Smooth muscle cell (in vitro differentiated cells): ENCODE results near the gene NR3C2. TPM values are rescaled to one million over a fixed set of nuclear protein-coding genes. Genes with fewer than 3 reads are reported as not detected.

Experiments used
- DNase-seq: peaks from one replicate; lab custom pipeline; 2025; ENCODE audit not compliant: unreplicated experiment; lab: John Stamatoyannopoulos, UW
- H2AFZ ChIP-seq: fragments of 200-600 bp; sonication (generic); 2 replicates; pipeline ENCODE4 v1.6.0; 2016; ENCODE audit warnings: antibody characterized with exemption, low read depth, mild to moderate bottlenecking
- H3F3A ChIP-seq: fragments of 200-600 bp; sonication (generic); 2 replicates; pipeline ENCODE4 v1.6.0; 2017; ENCODE audit warnings: antibody characterized with exemption, low read depth
- H3K27ac ChIP-seq: fragments of 200-600 bp; sonication (generic); 2 replicates; pipeline ENCODE4 v1.5.1; 2016; ENCODE audit warnings: low read depth, mild to moderate bottlenecking
- H3K27me3 ChIP-seq: fragments of 200-600 bp; sonication (generic); 2 replicates; pipeline ENCODE4 v1.6.1; 2016; ENCODE audit warnings: low read depth, mild to moderate bottlenecking
- H3K36me3 ChIP-seq: fragments of 200-600 bp; sonication (generic); 2 replicates; pipeline ENCODE4 v1.5.1; 2016; ENCODE audit warnings: low read depth
- H3K4me1 ChIP-seq: fragments of 200-600 bp; sonication (generic); 2 replicates; pipeline ENCODE4 v1.5.1; 2016; ENCODE audit warnings: low read depth
- H3K4me2 ChIP-seq: fragments of 200-600 bp; sonication (generic); 2 replicates; pipeline ENCODE4 v1.6.0; 2016; ENCODE audit warnings: mild to moderate bottlenecking
- H3K4me3 ChIP-seq: fragments of 200-600 bp; sonication (generic); 2 replicates; pipeline ENCODE4 v1.5.1; 2016; ENCODE audit warnings: mild to moderate bottlenecking
- H3K79me2 ChIP-seq: fragments of 200-600 bp; sonication (generic); 2 replicates; pipeline ENCODE4 v1.6.0; 2016; ENCODE audit warnings: low read depth, mild to moderate bottlenecking
- H3K9ac ChIP-seq: fragments of 200-600 bp; sonication (generic); 2 replicates; pipeline ENCODE4 v1.6.0; 2016; ENCODE audit warnings: low read depth
- H3K9me3 ChIP-seq: fragments of 200-600 bp; sonication (generic); replicated peaks from 2 replicates; pipeline ENCODE4 v1.5.1; 2016; ENCODE audit warnings: low read depth
- H4K20me1 ChIP-seq: fragments of 200-600 bp; sonication (generic); 2 replicates; pipeline ENCODE4 v1.6.0; 2016; ENCODE audit warnings: low read depth
- CTCF ChIP-seq: fragments of 200-600 bp; sonication (generic); IDR thresholded peaks from 2 replicates; pipeline ENCODE4 v1.5.1; 2017; ENCODE audit warnings: borderline replicate concordance, mild to moderate bottlenecking, antibody characterized with exemption; ENCODE audit not compliant: insufficient read depth, poor library complexity, severe bottlenecking
- WGBS: methylation state at CpG from one replicate; pipeline ENCODE4 v1.1.7; 2016; ENCODE audit warnings: low lambda C conversion rate; 5-methylcytosine and 5-hydroxymethylcytosine counted together
- polyA plus RNA-seq: library from polyadenylated mRNA; unstranded; fragments of >200 nt; fragmentation: Nextera tagmentation; extraction: Ambion mirVana; gene quantifications from 2 replicates; pipeline ENCODE4 v1.2.1, GENCODE V29; 2016
- total RNA-seq: library from RNA; depleted of rRNA; stranded (reverse); fragments of >200 nt; gene quantifications from 2 replicates; pipeline ENCODE4 v1.2.3, GENCODE V29; 2014

NR3C2 gene
- total and polyA plus RNA-seq, 2 experiments from 2014 or later: 0.09 TPM; not detected in 1

- H4K20me1 ChIP-seq: no peaks in the 10 kb centered on the region
- DNase-seq: no peak
- H3K9ac ChIP-seq: no peak overlapping the region
- H3K27me3 ChIP-seq: no peaks in the 10 kb centered on the region
- TF ChIP-seq CTCF: no peak
- no peak overlapping the region for H3K27ac ChIP-seq
- no peak overlapping the region for H3K4me3 ChIP-seq
- no peaks in the 10 kb centered on the region for H3K9me3 ChIP-seq
- no peaks in the 10 kb centered on the region for H3K4me1 ChIP-seq
- WGBS: 89% methylated on average over 5 of the region's 5 CpGs
- no peak overlapping the region for H3K4me2 ChIP-seq
- H3K79me2 ChIP-seq: no peaks in the 10 kb centered on the region
- H3K36me3 ChIP-seq: no peaks in the 10 kb centered on the region
- H2AFZ ChIP-seq: no peak overlapping the region
- no peaks in the 10 kb centered on the region for H3F3A ChIP-seq
Observed at GRCh38 chr4:148405161-148405893, 36.9 kb downstream of the NR3C2 start.

- Histone ChIP-seq H4K20me1 (no peaks in the 10 kb centered on the region), H3K4me1 (no peaks in the 10 kb centered on the region)
- no peak for TF ChIP-seq CTCF
Observed at GRCh38 chr4:148398988-148399387, 43.2 kb downstream of the NR3C2 start.

GRCh38 chr4:148397771-148398170 is 44.4 kb downstream of the NR3C2 start:
- no peak overlapping the region for H3K4me2 ChIP-seq
- TF ChIP-seq CTCF: no peak
- no peaks in the 10 kb centered on the region for H3F3A ChIP-seq
- no peak for DNase-seq
- no peaks in the 10 kb centered on the region for H3K4me1 ChIP-seq
- no peak overlapping the region for H3K4me3 ChIP-seq
- no peaks in the 10 kb centered on the region for H3K36me3 ChIP-seq
- H2AFZ ChIP-seq: no peak overlapping the region
- no peaks in the 10 kb centered on the region for H3K27me3 ChIP-seq
- no peaks in the 10 kb centered on the region for H3K79me2 ChIP-seq
- no peak overlapping the region for H3K27ac ChIP-seq
- H3K9ac ChIP-seq: no peak overlapping the region
- no peaks in the 10 kb centered on the region for H4K20me1 ChIP-seq
- 93% methylated on average over 2 of the region's 2 CpGs for WGBS
- H3K9me3 ChIP-seq: no peaks in the 10 kb centered on the region

More at GRCh38 chr4:148398988-148399387, 43.2 kb downstream of the NR3C2 start:
- no peak overlapping the region for H3K27ac ChIP-seq
- H3K27me3 ChIP-seq: no peaks in the 10 kb centered on the region
- H3K4me3 ChIP-seq: no peak overlapping the region
- H3K9me3 ChIP-seq: no peaks in the 10 kb centered on the region
- no peak overlapping the region for H2AFZ ChIP-seq
- no peak overlapping the region for H3K4me2 ChIP-seq
- no peak overlapping the region for H3K9ac ChIP-seq
- H3K36me3 ChIP-seq: no peaks in the 10 kb centered on the region
- no peaks in the 10 kb centered on the region for H3F3A ChIP-seq
- DNase-seq: no peak
- H3K79me2 ChIP-seq: no peaks in the 10 kb centered on the region
